K562 (cell line): Measurements from ENCODE around the gene NKIRAS2. TPM values are rescaled to one million over a fixed set of nuclear protein-coding genes. Genes with fewer than 3 reads are reported as not detected.
A peak's percentile ranks its signal among the peaks of the same experiment; 100 is the strongest.

ENCODE experiments used
- ATAC-seq: fragments of 200-7000 bp; cut with Tn5 transposase; 3 replicates; pipeline ENCODE4 v1.9.1; 2020; ENCODE audit warnings: moderate library complexity
- BruUV-seq: library from RNA; stranded (reverse); fragments of 400-500 nt; replicated peaks from 2 replicates; lab custom pipeline; 2021; lab: Mats Ljungman, UMichigan
- CTCF ChIA-PET: fragments of 300-600 bp; formaldehyde crosslinking; extraction: SDS; loops from one replicate; lab custom pipeline; 2021; ENCODE audit warnings: low intra/inter-chr PET ratio; lab: Yijun Ruan, JAX
- POLR2A ChIA-PET: fragments of 300-600, 350-650 bp; sonication (Branson Sonifier 250); formaldehyde crosslinking; extraction: SDS; loops from one replicate; lab custom pipeline; 2021; ENCODE audit warnings: antibody characterized with exemption, inconsistent platforms; lab: Yijun Ruan, JAX
- DNase-seq, 4 experiments: peaks; one replicate each; pipeline versions ENCODE4 v3.0.0 to v3.0.0-alpha.2; 2011 to 2018; ENCODE audit warnings: low spot score in 3 of 4, mixed read lengths in 3 of 4; ENCODE audit errors: extremely low read depth in 1 of 4
- FAIRE-seq: peaks from 2 replicates; lab custom pipeline; 2011; peaks lifted over from hg19 to GRCh38; lab: Jason Lieb, UNC
- H2AFZ ChIP-seq: 2 replicates; pipeline ENCODE4 v1.6.0; 2011; ENCODE audit warnings: low read depth, low read length, control low read depth, inconsistent platforms
- H3K27ac ChIP-seq: fragments of 200-600 bp; 3 replicates; pipeline ENCODE4 v1.8.0; 2011; ENCODE audit warnings: low read depth, mild to moderate bottlenecking, control low read depth, inconsistent platforms, low read length, moderate library complexity, mixed read lengths; ENCODE audit errors: extremely low read depth
- H3K27me3 ChIP-seq, 2 experiments: fragments of 300-600 bp in 1 of 2; 2 replicates in 1 of 2; 3 replicates in 1 of 2; pipeline versions ENCODE4 v1.6.0 to v1.8.0; 2011; ENCODE audit warnings: inconsistent platforms in 2 of 2, low read length in 2 of 2, mild to moderate bottlenecking in 1 of 2, mixed read lengths in 1 of 2, moderate library complexity in 1 of 2; ENCODE audit not compliant: control insufficient read depth in 2 of 2, insufficient read depth in 2 of 2
- H3K36me3 ChIP-seq: fragments of 300-600 bp; 3 replicates; pipeline ENCODE4 v1.8.0; 2011; ENCODE audit warnings: mild to moderate bottlenecking, low read length, inconsistent platforms; ENCODE audit not compliant: control insufficient read depth, insufficient read depth
- H3K4me1 ChIP-seq, 2 experiments: fragments of 200-600 bp in 1 of 2; replicated peaks in 1 of 2; 2 replicates in 1 of 2; 3 replicates in 1 of 2; pipeline versions ENCODE4 v1.5.1 to v1.8.0; 2011; ENCODE audit warnings: inconsistent platforms in 2 of 2, low read length in 2 of 2, mild to moderate bottlenecking in 1 of 2, mixed read lengths in 1 of 2, moderate library complexity in 1 of 2; ENCODE audit not compliant: control insufficient read depth in 2 of 2, insufficient read depth in 2 of 2
- H3K4me2 ChIP-seq: 2 replicates; pipeline ENCODE4 v1.6.1; 2011; ENCODE audit warnings: low read length, control low read depth, inconsistent platforms, mixed read lengths; ENCODE audit not compliant: insufficient read depth
- H3K4me3 ChIP-seq: fragments of 200-600 bp; sonication (generic), shearing (Covaris generic); 2 replicates; pipeline ENCODE4 v1.5.1; 2016; ENCODE audit warnings: control low read depth, inconsistent platforms
- H3K79me2 ChIP-seq: fragments of 200-600 bp; 3 replicates; pipeline ENCODE4 v1.8.0; 2011; ENCODE audit warnings: low read length, inconsistent platforms; ENCODE audit not compliant: control insufficient read depth, insufficient read depth
- H3K9ac ChIP-seq, 2 experiments: 2 replicates each; pipeline versions ENCODE4 v1.6.0 to v1.6.1; 2011; ENCODE audit warnings: low read depth in 2 of 2, low read length in 2 of 2, control low read depth in 1 of 2, inconsistent platforms in 1 of 2, mild to moderate bottlenecking in 1 of 2, mixed read lengths in 1 of 2; ENCODE audit not compliant: insufficient read depth in 1 of 2
- H3K9me1 ChIP-seq: one replicate; pipeline ENCODE4 v1.6.0; 2011; ENCODE audit warnings: inconsistent platforms, mild to moderate bottlenecking, low read length, moderate library complexity; ENCODE audit not compliant: control insufficient read depth, insufficient read depth
- H3K9me3 ChIP-seq: replicated peaks from 2 replicates; pipeline ENCODE4 v1.5.1; 2011; ENCODE audit warnings: low read depth, low read length, inconsistent platforms; ENCODE audit not compliant: control insufficient read depth, insufficient read depth
- H4K20me1 ChIP-seq: replicated peaks from 2 replicates; pipeline ENCODE4 v1.6.1; 2011; ENCODE audit warnings: low read length, inconsistent platforms, mixed read lengths; ENCODE audit not compliant: control insufficient read depth, insufficient read depth
- CHD7 ChIP-seq: fragments of 200-600 bp; sonication (generic); IDR thresholded peaks from one replicate; pipeline ENCODE4 v1.6.1; 2012; ENCODE audit warnings: mild to moderate bottlenecking, low read depth, low read length, inconsistent platforms
- ELF1 ChIP-seq: fragments of 200-800 bp; sonication (Bioruptor generic); IDR thresholded peaks from 2 replicates; pipeline ENCODE4 v1.6.1; 2016; ENCODE audit warnings: missing genetic modification characterization, missing compliant biosample characterization
- HBP1 ChIP-seq: fragments of 450-650 bp; formaldehyde crosslinking; IDR thresholded peaks from 2 replicates; pipeline ENCODE4 v1.4.0; 2022; ENCODE audit warnings: missing genetic modification characterization
- L3MBTL2 ChIP-seq: fragments of 450-650 bp; IDR thresholded peaks from 2 replicates; pipeline ENCODE4 v1.6.1; 2016; ENCODE audit warnings: mild to moderate bottlenecking, moderate library complexity
- MCM5 ChIP-seq: fragments of 450-650 bp; IDR thresholded peaks from 2 replicates; pipeline ENCODE4 v1.6.1; 2016; ENCODE audit warnings: low read depth
- NBN ChIP-seq: fragments of 450-650 bp; IDR thresholded peaks from 2 replicates; pipeline ENCODE4 v1.6.1; 2016; ENCODE audit warnings: low read depth, mild to moderate bottlenecking
- PHTF2 ChIP-seq: fragments of 250-450 bp; sonication (Bioruptor Pico); IDR thresholded peaks from 2 replicates; pipeline ENCODE4 v1.5.0; 2021; ENCODE audit warnings: mild to moderate bottlenecking
- ZNF184 ChIP-seq: sonication (generic); formaldehyde crosslinking; IDR thresholded peaks from 2 replicates; pipeline ENCODE4 v1.5.0; 2020; ENCODE audit warnings: missing genetic modification reagents
- ZNF354B ChIP-seq: fragments of 250-450 bp; sonication (Bioruptor Pico); IDR thresholded peaks from 2 replicates; pipeline ENCODE4 v1.4.0; 2020
- WGBS: fragments of 100-300 bp; shearing (Covaris generic); methylation state at CpG from one replicate; pipeline ENCODE4 v1.1.6; 2016; ENCODE audit warnings: low coverage, mixed read lengths; ENCODE audit not compliant: insufficient coverage; ENCODE audit errors: missing lambda C conversion rate; 5-methylcytosine and 5-hydroxymethylcytosine counted together
- in situ Hi-C: fragments of 300-500 bp; cut with MboI; formaldehyde crosslinking; loops from 4 replicates; pipeline ENCODE4 v1.15.0; 2018; ENCODE audit warnings: inconsistent platforms, mixed read lengths
- intact Hi-C: fragments of 100-400 bp; cut with micrococcal nuclease; formaldehyde crosslinking; loops from 2 replicates; pipeline ENCODE4 v1.14.2; 2022
- polyA plus RNA-seq, 8 experiments: library from polyadenylated mRNA; depleted of rRNA in 4 of 8; stranded (reverse) in 5 of 8; unstranded in 3 of 8; fragments of >200 nt; fragmentation: Nextera tagmentation in 2 of 8; fragmentation: Illumina TruSeq in 1 of 8; extraction: Ambion mirVana in 2 of 8; extraction: Trizol in 1 of 8; gene quantifications; 2 replicates each; pipeline versions ENCODE4 v1.2.1 to v1.2.3, GENCODE V29; 2011 to 2014; ENCODE audit warnings: inconsistent platforms in 1 of 8, missing spikeins in 1 of 8
- total RNA-seq, 7 experiments: library from RNA; depleted of rRNA in 6 of 7; stranded (reverse); fragments of >200 nt in 6 of 7; fragmentation: Illumina TruSeq in 2 of 7; extraction: Trizol in 2 of 7; gene quantifications; 2 replicates each; pipeline versions ENCODE4 v1.2.1 to v1.2.3, GENCODE V29; 2011 to 2021; ENCODE audit warnings: low replicate concordance in 1 of 7

Gene NKIRAS2
- total and polyA plus RNA-seq, 9 of the 15 experiments (the other 6 are each of a cell fraction or from before 2014, with no cell fraction given): 10.1 to 65.5 (median 29.8) TPM

- FAIRE-seq: no peak
- peak; percentile 68; the same call in 2 of the 3 replicates for ATAC-seq
- POLR2A ChIA-PET: interaction anchor here (0.7 kb wide), 1 partner anchor 39 kb away, joined by 3 read pairs; no protein-coding TSS in a partner anchor
- TF ChIP-seq MCM5 (no peak), L3MBTL2 (no peak), ZNF354B (CRISPR knock-in tag) (no peak), ZNF184 (CRISPR knock-in tag) (no peak), HBP1 (no peak), NBN (no peak), PHTF2 (no peak), CHD7 (no peak), ELF1 (tag) (no peak)
These were observed 42.0 kb downstream of the NKIRAS2 start for GRCh38 chr17:42061646-42062487.

More at GRCh38 chr17:42061646-42062487, 42.0 kb downstream of the NKIRAS2 start:
- WGBS: 19% methylated on average over 5 of the region's 5 CpGs
- Histone ChIP-seq H3K9me3 (no peaks in the 10 kb centered on the region), H3K9ac (peak overlapping the region in 1 of 2 experiments; percentile 47; a peak in 1 of 4 replicates), H3K27me3 (no peaks in the 10 kb centered on the region), H4K20me1 (no peaks in the 10 kb centered on the region), H3K4me1 (peaks cover 0 to 18% of the 10 kb centered on the region in 2 experiments; a peak in 3 of 5 replicates), H3K9me1 (peaks cover 3% of the 10 kb centered on the region), H3K36me3 (no peaks in the 10 kb centered on the region), H3K4me2 (no peak overlapping the region), H3K4me3 (no peak overlapping the region), H2AFZ (no peak overlapping the region), H3K27ac (no peak overlapping the region), H3K79me2 (no peaks in the 10 kb centered on the region)
- no peak for DNase-seq
- CTCF ChIA-PET: interaction anchor here (0.6 kb wide), 1 partner anchor 14 kb away, joined by 3 read pairs; no protein-coding TSS in a partner anchor
- intact Hi-C loops (no loop called here), in situ Hi-C loops (no loop called here)
- no TSS peak for BruUV-seq
